GM19035 (cell line): ENCODE data around the gene RAD51B.
"Not testable (repeated sequence)": the region's sequence is repeated elsewhere in the genome, so short reads cannot be mapped to it uniquely, and the experiment has no call there.

Source experiments
- ATAC-seq: cut with Tn5 transposase; IDR thresholded peaks from one replicate; pipeline ENCODE4 v1.9.1; 2021; ENCODE audit not compliant: unreplicated experiment

RAD51B gene

GRCh38 chr14:68698773-68699172 lies 879.2 kb downstream of the RAD51B start:
- ATAC-seq: not testable (repeated sequence)

- ATAC-seq: no peak
Observed at GRCh38 chr14:68701001-68701741, 881.6 kb downstream of the RAD51B start.

GRCh38 chr14:68702135-68702534 lies 882.6 kb downstream of the RAD51B start:
- ATAC-seq: no peak

GRCh38 chr14:68702578-68702977 lies 883.0 kb downstream of the RAD51B start:
- no peak for ATAC-seq

GRCh38 chr14:68703093-68703492 lies 883.5 kb downstream of the RAD51B start:
- no peak for ATAC-seq

- ATAC-seq: no peak
Observed at GRCh38 chr14:68704736-68705720, 885.4 kb downstream of the RAD51B start.

GRCh38 chr14:68705741-68706283 lies 886.2 kb downstream of the RAD51B start:
- ATAC-seq: no peak

- ATAC-seq: no peak
Observed at GRCh38 chr14:68707482-68707881, 887.9 kb downstream of the RAD51B start.

- no peak for ATAC-seq
Observed at GRCh38 chr14:68708343-68708742, 888.8 kb downstream of the RAD51B start.

- ATAC-seq: no peak
Observed at GRCh38 chr14:68709007-68709406, 889.4 kb downstream of the RAD51B start.

- no peak for ATAC-seq
Observed at GRCh38 chr14:68710776-68711175, 891.2 kb downstream of the RAD51B start.

GRCh38 chr14:68711561-68712309 lies 892.2 kb downstream of the RAD51B start:
- no peak for ATAC-seq

- ATAC-seq: no peak
Observed at GRCh38 chr14:68712703-68713370, 893.3 kb downstream of the RAD51B start.

GRCh38 chr14:68713782-68714181 lies 894.2 kb downstream of the RAD51B start:
- no peak for ATAC-seq

- ATAC-seq: no peak
Observed at GRCh38 chr14:68714991-68715924, 895.7 kb downstream of the RAD51B start.

GRCh38 chr14:68716698-68717097 lies 897.1 kb downstream of the RAD51B start:
- ATAC-seq: no peak

GRCh38 chr14:68718023-68718990 lies 898.7 kb downstream of the RAD51B start:
- ATAC-seq: no peak
